GM18499 (cell line): ENCODE measurements around the gene RAB11A.

Experiments used
- ATAC-seq: cut with Tn5 transposase; IDR thresholded peaks from one replicate; pipeline ENCODE4 v1.9.1; 2021; ENCODE audit warnings: moderate number of reproducible peaks; ENCODE audit not compliant: insufficient read depth, unreplicated experiment

Gene RAB11A

DNA sequence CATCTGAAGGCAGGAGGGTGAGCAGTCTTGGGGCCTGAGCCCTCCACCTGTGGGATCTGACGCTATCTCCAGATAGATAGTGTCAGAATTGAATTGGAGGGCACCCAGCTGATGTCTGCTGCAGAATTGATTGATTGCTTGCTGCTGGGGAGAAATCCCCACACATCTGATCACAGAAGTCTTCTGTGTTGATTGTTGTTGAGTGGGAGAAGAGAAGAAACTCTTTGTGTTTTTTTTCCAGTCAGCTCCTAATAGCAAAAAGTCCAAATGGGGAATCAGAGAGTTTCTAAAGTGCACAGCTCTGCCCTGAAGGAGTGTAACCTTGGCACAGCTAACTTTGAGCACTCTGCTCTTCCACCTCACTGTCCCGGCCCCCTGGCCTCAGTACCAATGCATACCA lies 66.1 kb downstream of the RAB11A start:
- no peak for ATAC-seq

DNA sequence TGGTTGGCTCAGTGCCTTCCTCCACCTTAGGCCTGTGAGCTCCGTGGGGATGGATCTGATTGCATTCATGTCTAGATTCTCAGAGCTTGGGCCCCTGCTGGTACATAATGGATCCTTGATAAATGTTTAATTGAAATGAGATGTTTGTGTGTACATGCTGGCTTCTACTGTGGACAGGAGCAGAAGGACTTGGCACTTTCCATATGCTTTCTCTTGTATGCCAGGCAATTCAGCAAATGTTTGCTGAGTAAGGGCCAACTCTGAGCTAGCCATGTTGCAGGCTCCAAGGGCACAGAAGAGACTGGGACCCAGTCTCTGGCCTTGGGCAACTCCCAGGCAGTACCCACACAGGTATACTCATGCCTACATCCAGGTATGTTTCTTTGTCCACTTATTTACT lies 67.0 kb downstream of the RAB11A start:
- ATAC-seq, result no peak

DNA sequence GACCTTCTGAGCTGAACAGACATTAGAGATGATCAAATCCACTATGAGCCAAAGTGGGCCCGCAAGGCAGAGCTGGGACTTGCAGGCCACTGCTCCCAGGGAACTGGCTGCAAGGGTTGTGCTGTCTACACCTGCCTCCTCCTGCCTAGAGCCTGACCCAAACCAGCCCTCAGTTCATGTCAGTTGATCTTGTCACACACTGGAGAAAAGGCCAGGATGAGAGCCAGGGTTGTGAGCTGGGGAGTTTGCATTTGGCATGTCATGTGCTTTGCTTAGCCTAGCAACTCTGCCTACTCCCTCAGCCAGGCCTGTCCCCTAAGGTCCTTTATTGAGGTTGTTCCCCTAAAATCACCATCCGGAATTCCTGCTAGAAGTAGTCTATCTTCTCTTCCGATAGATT lies 67.8 kb downstream of the RAB11A start:
- no peak for ATAC-seq

DNA sequence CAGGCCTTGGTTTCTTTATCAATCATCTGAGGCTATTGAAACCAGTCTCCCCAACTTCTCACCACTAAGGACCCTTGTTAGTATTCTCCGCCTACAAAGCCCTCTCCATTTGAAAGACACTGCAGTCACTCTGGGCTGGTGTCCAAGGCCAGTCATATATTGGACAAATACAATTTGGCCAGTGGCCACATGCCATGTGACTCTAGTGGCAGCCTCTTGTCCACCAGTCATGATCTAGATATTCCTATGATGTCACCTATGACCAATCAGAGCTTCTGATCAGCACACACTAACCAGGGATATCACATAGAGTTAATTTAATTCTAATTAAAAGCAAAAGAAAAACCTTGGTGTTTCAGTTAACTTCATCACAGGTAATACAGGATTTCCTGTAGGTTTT lies 68.2 kb downstream of the RAB11A start:
- ATAC-seq, result no peak

DNA sequence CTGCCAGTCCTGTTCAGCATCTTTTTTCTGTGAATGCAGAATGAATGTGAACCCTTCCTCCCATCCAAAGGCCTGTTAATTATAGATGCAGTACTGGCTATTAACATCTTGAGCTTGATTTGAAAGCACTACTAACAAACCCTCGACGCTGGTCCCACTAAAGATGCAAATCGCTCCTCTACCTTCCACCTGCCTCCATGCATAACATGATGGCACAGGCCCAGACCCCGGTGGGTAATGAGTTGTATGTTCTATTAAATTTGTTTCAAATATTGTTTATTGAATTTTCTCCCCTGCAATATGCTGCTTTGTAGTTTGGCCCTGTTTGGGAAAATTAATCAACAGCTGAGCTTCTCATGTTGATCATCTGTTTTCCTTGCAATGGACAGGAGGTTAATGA lies 69.3 kb downstream of the RAB11A start:
- ATAC-seq, result no peak

DNA sequence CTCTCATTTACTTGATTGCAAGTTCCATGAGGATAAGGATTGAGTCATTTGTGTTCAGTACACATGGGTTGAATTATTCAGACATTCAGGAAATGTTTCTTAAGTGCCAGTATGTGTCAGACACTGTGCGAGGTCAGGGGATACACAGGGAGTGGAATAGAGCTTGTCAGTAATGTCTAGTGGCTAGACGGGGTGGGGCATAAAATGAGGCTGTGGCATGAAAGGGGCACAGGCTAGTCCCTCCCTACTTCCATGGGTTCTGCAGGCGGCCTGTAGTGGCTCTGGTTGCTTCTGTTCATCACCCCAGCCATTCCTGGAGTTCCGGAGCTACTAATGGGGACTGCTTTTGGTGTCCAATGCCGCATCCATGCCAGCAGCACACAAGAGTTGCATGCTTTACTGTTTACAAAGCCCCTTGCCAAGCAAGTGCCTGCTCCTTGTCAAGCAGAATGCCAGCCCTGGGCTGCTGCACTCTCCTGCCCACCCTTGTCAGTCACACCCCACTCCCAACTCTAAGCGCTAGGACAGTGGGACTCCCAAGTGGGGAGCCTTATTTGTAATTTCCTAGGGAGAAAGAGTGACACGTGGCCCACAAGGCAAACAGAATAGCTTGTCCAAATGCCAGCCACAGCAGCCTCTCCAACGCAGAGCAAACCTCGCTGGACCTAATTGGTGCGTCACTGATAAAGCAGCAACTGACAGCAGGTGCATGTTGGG lies 70.8 kb downstream of the RAB11A start:
- no peak for ATAC-seq

DNA sequence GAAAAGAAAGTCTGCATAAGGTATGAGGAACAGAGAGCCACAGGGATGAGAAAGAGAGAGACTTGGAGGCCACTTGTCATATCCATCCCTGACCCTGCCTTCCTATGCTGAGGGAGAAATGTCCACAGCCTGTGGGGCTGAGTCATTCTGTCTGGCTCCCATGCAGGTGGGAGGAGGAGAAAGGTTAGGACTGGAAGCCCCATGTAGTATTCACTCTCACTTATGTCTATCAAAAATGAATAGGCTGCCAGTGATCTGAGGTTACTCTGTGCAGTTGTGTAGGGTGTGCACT lies 71.3 kb downstream of the RAB11A start:
- no peak for ATAC-seq
